C4-2B (cell line): ENCODE data around the gene P3H2.
A peak's percentile ranks its signal among the peaks of the same experiment; 100 is the strongest.

ENCODE experiments used
- ZFX ChIP-seq: fragments of 450-650 bp; IDR thresholded peaks from 2 replicates; pipeline ENCODE4 v1.6.1; 2017
- TF ChIP-seq, protein P1 (sequence below): fragments of 450-650 bp; conservative IDR thresholded peaks from 2 replicates; pipeline ENCODE4 v1.5.1; 2017; ENCODE audit warnings: mild to moderate bottlenecking

DNA sequence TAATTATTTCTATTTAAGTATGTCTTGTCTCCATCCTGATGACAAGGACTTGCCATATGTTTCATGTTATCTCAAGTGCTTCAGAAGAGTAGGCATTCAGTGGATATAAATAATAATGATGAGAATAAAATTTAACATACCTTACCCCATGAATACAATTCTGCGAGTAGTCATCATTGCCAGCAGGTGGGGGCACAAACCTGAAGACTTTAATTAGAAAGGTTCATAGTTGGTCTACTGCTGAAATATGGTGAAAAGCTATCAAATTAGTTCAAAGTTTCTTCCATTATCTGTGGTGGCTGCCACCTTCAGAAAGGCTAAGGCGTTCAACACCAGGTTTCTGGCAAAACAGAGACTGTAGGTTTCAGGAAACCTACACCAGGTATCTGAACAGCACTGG lies 100.9 kb downstream of the P3H2 start:
- TF ChIP-seq, protein P1, sequence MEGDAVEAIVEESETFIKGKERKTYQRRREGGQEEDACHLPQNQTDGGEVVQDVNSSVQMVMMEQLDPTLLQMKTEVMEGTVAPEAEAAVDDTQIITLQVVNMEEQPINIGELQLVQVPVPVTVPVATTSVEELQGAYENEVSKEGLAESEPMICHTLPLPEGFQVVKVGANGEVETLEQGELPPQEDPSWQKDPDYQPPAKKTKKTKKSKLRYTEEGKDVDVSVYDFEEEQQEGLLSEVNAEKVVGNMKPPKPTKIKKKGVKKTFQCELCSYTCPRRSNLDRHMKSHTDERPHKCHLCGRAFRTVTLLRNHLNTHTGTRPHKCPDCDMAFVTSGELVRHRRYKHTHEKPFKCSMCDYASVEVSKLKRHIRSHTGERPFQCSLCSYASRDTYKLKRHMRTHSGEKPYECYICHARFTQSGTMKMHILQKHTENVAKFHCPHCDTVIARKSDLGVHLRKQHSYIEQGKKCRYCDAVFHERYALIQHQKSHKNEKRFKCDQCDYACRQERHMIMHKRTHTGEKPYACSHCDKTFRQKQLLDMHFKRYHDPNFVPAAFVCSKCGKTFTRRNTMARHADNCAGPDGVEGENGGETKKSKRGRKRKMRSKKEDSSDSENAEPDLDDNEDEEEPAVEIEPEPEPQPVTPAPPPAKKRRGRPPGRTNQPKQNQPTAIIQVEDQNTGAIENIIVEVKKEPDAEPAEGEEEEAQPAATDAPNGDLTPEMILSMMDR, result peak; percentile 26
- no peak for TF ChIP-seq ZFX
